Astrocyte (in vitro differentiated cells and primary cell): ENCODE measurements around the gene TOR1A.

Source experiments
- CTCF ChIP-seq: IDR thresholded peaks from 2 replicates; pipeline ENCODE4 v1.5.1; 2011; ENCODE audit warnings: low read depth, mild to moderate bottlenecking, inconsistent platforms, low read length, moderate library complexity; ENCODE audit not compliant: insufficient read depth
- EZH2 ChIP-seq: IDR thresholded peaks from 2 replicates; pipeline ENCODE4 v1.6.1; 2012; ENCODE audit warnings: mild to moderate bottlenecking, low read length, inconsistent platforms; ENCODE audit not compliant: insufficient read depth

GRCh38 chr9:129777769-129778130 lies 46.2 kb downstream of the TOR1A start:
- no peak for TF ChIP-seq EZH2
- no peak for TF ChIP-seq CTCF
